Measurements from ENCODE around the gene ZNF605.

DNA sequence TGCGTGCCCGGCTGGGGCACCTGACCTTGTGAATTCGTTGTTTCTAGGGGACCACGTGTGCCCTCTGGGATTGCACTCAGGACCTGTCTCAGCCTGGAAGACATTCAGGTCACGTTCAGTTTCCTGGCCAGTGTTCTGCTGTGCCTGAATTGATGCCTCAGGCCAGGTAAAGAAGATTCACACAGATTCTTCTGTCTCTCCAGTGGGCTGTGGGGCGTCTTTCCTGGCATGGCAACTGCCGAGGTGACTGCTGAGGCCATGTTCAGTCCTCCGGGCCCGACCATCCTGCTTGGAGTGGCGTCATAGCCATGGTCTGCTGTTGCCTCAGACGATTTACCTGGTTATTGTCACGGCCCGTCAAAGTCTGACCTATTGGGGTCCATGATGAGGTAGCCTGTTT, 13.5 kb downstream of the ZNF605 start:
- TF ChIP-seq, protein P1, sequence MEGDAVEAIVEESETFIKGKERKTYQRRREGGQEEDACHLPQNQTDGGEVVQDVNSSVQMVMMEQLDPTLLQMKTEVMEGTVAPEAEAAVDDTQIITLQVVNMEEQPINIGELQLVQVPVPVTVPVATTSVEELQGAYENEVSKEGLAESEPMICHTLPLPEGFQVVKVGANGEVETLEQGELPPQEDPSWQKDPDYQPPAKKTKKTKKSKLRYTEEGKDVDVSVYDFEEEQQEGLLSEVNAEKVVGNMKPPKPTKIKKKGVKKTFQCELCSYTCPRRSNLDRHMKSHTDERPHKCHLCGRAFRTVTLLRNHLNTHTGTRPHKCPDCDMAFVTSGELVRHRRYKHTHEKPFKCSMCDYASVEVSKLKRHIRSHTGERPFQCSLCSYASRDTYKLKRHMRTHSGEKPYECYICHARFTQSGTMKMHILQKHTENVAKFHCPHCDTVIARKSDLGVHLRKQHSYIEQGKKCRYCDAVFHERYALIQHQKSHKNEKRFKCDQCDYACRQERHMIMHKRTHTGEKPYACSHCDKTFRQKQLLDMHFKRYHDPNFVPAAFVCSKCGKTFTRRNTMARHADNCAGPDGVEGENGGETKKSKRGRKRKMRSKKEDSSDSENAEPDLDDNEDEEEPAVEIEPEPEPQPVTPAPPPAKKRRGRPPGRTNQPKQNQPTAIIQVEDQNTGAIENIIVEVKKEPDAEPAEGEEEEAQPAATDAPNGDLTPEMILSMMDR (IDR thresholded peaks at IDR 0.05), result no peak
- TF ChIP-seq POLR2A (IDR thresholded peaks at IDR 0.05), result no peak
